Skeletal muscle satellite cell (primary cell): ENCODE data around the gene SCTR.

ENCODE experiments used
- H3K27me3 ChIP-seq: 2 replicates; pipeline ENCODE4 v1.7.0; 2013; ENCODE audit warnings: low read length; ENCODE audit not compliant: control insufficient read depth, insufficient read depth
- H3K36me3 ChIP-seq: 2 replicates; pipeline ENCODE4 v1.7.0; 2013; ENCODE audit warnings: mild to moderate bottlenecking, control low read depth, low read length; ENCODE audit not compliant: insufficient read depth
- H3K4me1 ChIP-seq: 2 replicates; pipeline ENCODE4 v1.7.0; 2013; ENCODE audit warnings: low read length; ENCODE audit not compliant: control insufficient read depth, insufficient read depth
- H3K4me2 ChIP-seq: 2 replicates; pipeline ENCODE4 v1.7.0; 2013; ENCODE audit warnings: mild to moderate bottlenecking, low read length
- H3K4me3 ChIP-seq: 2 replicates; pipeline ENCODE4 v1.7.0; 2013; ENCODE audit warnings: low read length
- H3K9ac ChIP-seq: 2 replicates; pipeline ENCODE4 v1.7.0; 2013; ENCODE audit warnings: mild to moderate bottlenecking, low read depth, low read length, moderate library complexity
- H3K9me3 ChIP-seq: replicated peaks from 2 replicates; pipeline ENCODE4 v1.7.0; 2013; ENCODE audit warnings: mild to moderate bottlenecking, control low read depth, low read length

SCTR gene

DNA sequence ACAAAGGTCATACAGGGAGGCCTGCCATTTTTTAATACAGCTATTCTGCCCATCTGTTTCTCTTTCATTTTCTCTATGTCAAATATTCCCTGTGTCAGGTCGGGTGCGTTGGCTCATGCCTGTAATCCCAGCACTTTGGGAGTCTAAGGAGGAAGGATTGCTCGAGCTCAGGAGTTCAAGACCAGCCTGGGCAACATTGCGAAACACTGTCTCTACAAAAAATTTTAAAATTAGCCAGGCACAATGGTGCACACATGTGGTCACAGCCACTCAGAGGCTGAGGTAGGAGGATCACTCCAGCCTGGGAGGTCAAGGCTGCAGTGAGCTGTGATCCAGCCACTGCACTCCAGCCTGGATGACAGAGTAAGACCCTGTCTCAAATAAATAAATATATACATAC is 57.9 kb downstream of the SCTR start:
- Histone ChIP-seq H3K9ac (no peak overlapping the region), H3K4me3 (no peak overlapping the region), H3K4me2 (no peak overlapping the region), H3K4me1 (peaks cover 3% of the 10 kb centered on the region), H3K27me3 (peaks cover 4% of the 10 kb centered on the region), H3K36me3 (no peaks in the 10 kb centered on the region), H3K9me3 (no peaks in the 10 kb centered on the region)

DNA sequence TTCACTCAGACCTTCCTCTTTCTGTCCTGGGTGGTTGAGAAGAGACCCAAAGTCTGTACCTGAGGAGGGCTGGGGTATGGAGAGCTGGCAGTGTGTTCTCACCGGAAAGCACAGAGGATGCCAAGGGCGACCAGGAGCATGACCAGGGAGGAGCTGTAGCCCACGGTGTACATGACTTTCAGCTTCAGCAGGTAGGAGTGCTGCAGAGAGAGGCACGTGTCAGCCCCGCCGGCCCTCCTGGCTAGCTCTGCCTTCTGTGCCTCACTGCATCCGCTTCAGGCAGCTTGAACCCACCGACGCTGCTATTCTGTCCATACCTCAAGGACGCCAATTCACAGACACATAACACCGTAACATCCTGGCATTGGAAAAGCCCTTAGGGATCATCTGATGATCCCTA is 58.6 kb downstream of the SCTR start:
- Histone ChIP-seq H3K27me3 (peaks cover 4% of the 10 kb centered on the region), H3K4me2 (no peak overlapping the region), H3K9me3 (no peaks in the 10 kb centered on the region), H3K9ac (no peak overlapping the region), H3K36me3 (no peaks in the 10 kb centered on the region), H3K4me3 (no peak overlapping the region), H3K4me1 (peaks cover 3% of the 10 kb centered on the region)

- Histone ChIP-seq H3K4me1 (peaks cover 3% of the 10 kb centered on the region), H3K9ac (no peak overlapping the region), H3K36me3 (no peaks in the 10 kb centered on the region)
Observed at GRCh38 chr2:119464981-119465380, 59.3 kb downstream of the SCTR start.

DNA sequence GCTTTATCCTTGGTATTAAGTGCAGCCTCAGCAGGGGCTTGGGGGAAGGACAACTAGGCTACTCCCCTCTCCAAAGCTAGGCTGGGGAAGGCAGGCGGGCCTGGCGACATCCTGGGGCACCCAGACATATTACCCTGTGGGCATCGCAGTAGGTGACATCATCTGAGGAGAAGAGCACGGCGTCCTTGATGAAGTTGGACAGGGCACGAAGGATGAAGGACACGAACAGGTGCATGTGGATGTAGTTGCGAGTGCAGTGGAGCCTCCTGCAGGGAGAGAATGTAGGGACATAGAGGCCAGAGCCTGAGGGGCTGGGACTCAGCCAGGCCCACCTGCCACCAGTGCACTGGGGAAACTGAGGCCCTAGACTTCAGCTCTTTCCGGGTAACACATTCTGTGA is 60.3 kb downstream of the SCTR start:
- Histone ChIP-seq H3K4me3 (no peak overlapping the region), H3K36me3 (no peaks in the 10 kb centered on the region), H3K9me3 (no peaks in the 10 kb centered on the region), H3K4me2 (no peak overlapping the region), H3K9ac (no peak overlapping the region), H3K4me1 (peaks cover 3% of the 10 kb centered on the region), H3K27me3 (peaks cover 11% of the 10 kb centered on the region)

More at GRCh38 chr2:119464981-119465380, 59.3 kb downstream of the SCTR start:
- no peak overlapping the region for H3K4me2 ChIP-seq
- no peaks in the 10 kb centered on the region for H3K9me3 ChIP-seq
- H3K27me3 ChIP-seq: peaks cover 4% of the 10 kb centered on the region
- no peak overlapping the region for H3K4me3 ChIP-seq

DNA sequence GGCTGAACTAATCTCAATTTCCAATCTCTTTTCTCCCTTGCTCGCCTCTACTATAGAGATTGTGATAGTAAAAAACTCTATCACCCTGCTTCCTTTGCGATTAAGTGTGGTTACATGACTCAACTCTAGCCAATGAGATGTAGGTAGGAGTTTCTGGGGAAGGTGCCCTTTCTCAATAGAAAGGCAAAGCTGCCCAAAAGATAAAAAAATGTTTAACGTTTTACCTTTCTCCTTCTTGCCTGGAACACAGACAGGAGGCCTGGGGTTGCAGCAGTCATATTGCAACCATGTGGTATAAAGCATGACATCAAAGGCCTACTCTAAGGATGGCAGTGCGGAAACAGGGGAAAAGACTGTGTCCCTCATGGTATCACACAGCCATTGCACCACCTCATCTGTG is 61.1 kb downstream of the SCTR start:
- H3K4me3 ChIP-seq: no peak overlapping the region
- H3K27me3 ChIP-seq: peaks cover 11% of the 10 kb centered on the region
- no peaks in the 10 kb centered on the region for H3K36me3 ChIP-seq
- no peaks in the 10 kb centered on the region for H3K9me3 ChIP-seq
- no peaks in the 10 kb centered on the region for H3K4me1 ChIP-seq
- H3K4me2 ChIP-seq: no peak overlapping the region
- H3K9ac ChIP-seq: no peak overlapping the region

GRCh38 chr2:119462574-119462973 is 61.7 kb downstream of the SCTR start:
- H3K4me2 ChIP-seq: no peak overlapping the region
- no peak overlapping the region for H3K9ac ChIP-seq
- H3K4me3 ChIP-seq: no peak overlapping the region
- peaks cover 11% of the 10 kb centered on the region for H3K27me3 ChIP-seq
- no peaks in the 10 kb centered on the region for H3K4me1 ChIP-seq
- no peaks in the 10 kb centered on the region for H3K36me3 ChIP-seq
- no peaks in the 10 kb centered on the region for H3K9me3 ChIP-seq

GRCh38 chr2:119461811-119462210 is 62.5 kb downstream of the SCTR start:
- Histone ChIP-seq H3K4me1 (no peaks in the 10 kb centered on the region), H3K27me3 (peaks cover 12% of the 10 kb centered on the region), H3K9ac (no peak overlapping the region), H3K4me2 (no peak overlapping the region), H3K4me3 (no peak overlapping the region), H3K36me3 (no peaks in the 10 kb centered on the region), H3K9me3 (no peaks in the 10 kb centered on the region)

DNA sequence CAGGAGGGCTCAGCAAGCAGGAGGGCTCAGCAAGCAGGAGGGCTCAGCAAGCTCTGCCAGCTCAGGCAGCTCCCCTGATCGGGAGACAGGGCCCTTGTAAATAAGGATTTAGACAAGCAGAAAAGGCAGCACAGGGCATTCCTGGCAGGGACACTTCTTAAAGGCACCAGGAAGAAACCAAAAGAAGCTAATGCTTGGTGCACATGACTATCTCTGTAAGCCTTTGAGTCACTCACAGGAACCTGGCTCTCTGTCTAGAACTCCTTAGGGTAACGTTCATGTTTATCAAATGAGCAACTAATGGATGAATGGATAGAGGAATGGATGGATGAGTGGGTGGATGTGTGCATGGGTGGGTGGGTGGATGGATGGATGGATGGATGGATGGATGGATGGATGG is 64.2 kb downstream of the SCTR start:
- Histone ChIP-seq H3K4me3 (no peak overlapping the region), H3K27me3 (peaks cover 21% of the 10 kb centered on the region), H3K36me3 (no peaks in the 10 kb centered on the region), H3K9me3 (no peaks in the 10 kb centered on the region), H3K9ac (no peak overlapping the region), H3K4me2 (no peak overlapping the region), H3K4me1 (no peaks in the 10 kb centered on the region)

DNA sequence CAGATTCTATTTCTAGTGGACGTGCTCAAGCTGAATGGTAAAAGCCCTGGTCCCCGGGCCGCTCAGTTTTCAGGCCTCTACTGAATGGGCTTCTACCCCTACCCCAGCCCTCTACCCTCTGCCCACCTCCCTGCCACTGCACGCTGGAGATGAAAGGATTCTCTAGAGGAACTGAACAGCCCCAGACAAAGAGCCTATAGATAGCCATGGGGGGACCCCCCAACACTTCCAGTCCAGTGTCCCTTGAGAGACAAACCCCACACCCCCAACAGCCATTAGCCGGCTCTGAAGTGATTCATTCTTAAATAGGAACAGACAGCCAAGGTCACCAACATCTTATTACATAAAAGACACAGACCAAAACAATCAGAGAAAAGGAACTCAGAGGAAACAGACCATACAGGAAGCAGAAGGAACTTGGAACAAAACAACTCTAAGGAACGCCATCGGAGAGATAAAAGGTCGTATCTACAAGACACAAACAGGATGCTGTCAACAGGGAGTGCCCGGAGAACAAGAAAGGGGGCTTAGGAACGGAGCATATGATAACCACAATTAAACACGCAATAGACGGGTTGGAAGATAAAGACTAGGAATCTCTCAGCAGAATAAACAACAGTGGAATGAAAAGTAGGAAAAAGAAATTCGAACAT is 69.1 kb downstream of the SCTR start:
- no peak overlapping the region for H3K4me2 ChIP-seq

GRCh38 chr2:119453972-119454593 is 70.2 kb downstream of the SCTR start:
- no peak overlapping the region for H3K9ac ChIP-seq
- peaks cover 56% of the 10 kb centered on the region for H3K27me3 ChIP-seq
- H3K36me3 ChIP-seq: no peaks in the 10 kb centered on the region
- H3K4me1 ChIP-seq: no peaks in the 10 kb centered on the region
- H3K4me3 ChIP-seq: no peak overlapping the region
- H3K9me3 ChIP-seq: no peaks in the 10 kb centered on the region
- H3K4me2 ChIP-seq: no peak overlapping the region

More for the DNA sequence above, 69.1 kb downstream of the SCTR start:
- Histone ChIP-seq H3K9ac (no peak overlapping the region), H3K9me3 (no peaks in the 10 kb centered on the region), H3K4me1 (no peaks in the 10 kb centered on the region), H3K36me3 (no peaks in the 10 kb centered on the region), H3K4me3 (no peak overlapping the region), H3K27me3 (peaks cover 56% of the 10 kb centered on the region)

- H3K4me1 ChIP-seq: no peaks in the 10 kb centered on the region
- H3K27me3 ChIP-seq: peaks cover 71% of the 10 kb centered on the region
- H3K4me3 ChIP-seq: no peak overlapping the region
- no peaks in the 10 kb centered on the region for H3K9me3 ChIP-seq
- no peak overlapping the region for H3K4me2 ChIP-seq
- H3K9ac ChIP-seq: no peak overlapping the region
- H3K36me3 ChIP-seq: no peaks in the 10 kb centered on the region
Observed at GRCh38 chr2:119451336-119452050, 72.8 kb downstream of the SCTR start.
